ENCODE results near the gene ACAP3.

DNA sequence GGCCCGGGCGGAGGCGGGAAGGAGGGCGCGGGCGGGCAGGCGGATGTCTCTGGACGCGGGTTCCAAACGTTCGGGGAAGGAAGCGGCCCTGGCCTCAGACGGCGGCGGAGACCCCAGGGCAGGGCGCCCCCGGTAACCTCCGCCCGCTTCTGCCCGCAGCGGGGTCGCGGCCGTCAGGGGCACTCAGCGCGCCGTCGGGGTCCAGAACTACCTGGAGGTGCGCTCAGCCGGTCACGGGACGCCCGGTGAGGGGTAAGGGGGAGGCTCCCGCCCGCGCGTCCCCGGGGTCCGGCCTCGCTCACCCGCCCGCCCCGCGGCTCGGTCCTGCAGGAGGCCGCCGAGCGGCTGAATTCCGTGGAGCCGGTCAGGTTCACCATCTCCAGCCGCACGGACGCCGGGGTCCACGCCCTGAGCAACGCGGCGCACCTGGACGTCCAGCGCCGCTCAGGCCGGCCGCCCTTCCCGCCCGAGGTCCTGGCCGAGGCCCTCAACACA is 1.1 kb upstream of the ACAP3 start:
- no peak for TF ChIP-seq POLR2AphosphoS5 (IDR thresholded peaks at IDR 0.05; ENCODE audit: borderline replicate concordance, low read depth, low read length)
- TF ChIP-seq EZH2 (IDR thresholded peaks at IDR 0.05) = no peak
- no peak for TF ChIP-seq FOXP2 (optimal IDR thresholded peaks at IDR 0.05; ENCODE audit: control extremely low read depth, extremely low read length, insufficient read depth)
